ENCODE measurements around the gene AJAP1. TPM values are rescaled to one million over a fixed set of nuclear protein-coding genes. Genes with fewer than 3 reads are reported as not detected.

The AJAP1 gene
- total and polyA plus RNA-seq, 2 experiments from 2014 or later: not detected

- no peak overlapping the region for H3K27ac ChIP-seq (ENCODE audit: low read depth)
- H3K4me2 ChIP-seq: no peak overlapping the region
- H3K9me2 ChIP-seq (ENCODE audit: insufficient read depth): no peaks in the 10 kb centered on the region
- no peak for ATAC-seq
- Mint-ChIP-seq H3K9me3 (no peaks in the 10 kb centered on the region; the same call in 2 of the 3 replicates), H3K36me3 (ENCODE audit: low read depth) (no peaks in the 10 kb centered on the region), H3K27ac (no peak overlapping the region), H3K27me3 (ENCODE audit: insufficient read depth, low read depth, poor library complexity) (peaks cover 15% of the 10 kb centered on the region), H3K4me1 (no peaks in the 10 kb centered on the region; the same call in 1 of the 3 replicates), H3K4me3 (no peak overlapping the region)
- no peak for DNase-seq (ENCODE audit: low spot score)
- H3K4me3 ChIP-seq: no peak overlapping the region
- no peaks in the 10 kb centered on the region for H4K20me1 ChIP-seq (replicated peaks; ENCODE audit: insufficient read depth)
- no peak for TF ChIP-seq EZH2 (IDR thresholded peaks at IDR 0.05; ENCODE audit: low read depth, unreplicated experiment)
- no peak for TF ChIP-seq ZNF114 (CRISPR knock-in tag; IDR thresholded peaks at IDR 0.05)
- no peak for TF ChIP-seq STAT1 (IDR thresholded peaks at IDR 0.05; ENCODE audit: unreplicated experiment)
- TF ChIP-seq ETS1 (IDR thresholded peaks at IDR 0.05): no peak
- H3K36me3 ChIP-seq (ENCODE audit: insufficient read depth): no peaks in the 10 kb centered on the region
- no peaks in the 10 kb centered on the region for H3K79me2 ChIP-seq (replicated peaks; ENCODE audit: insufficient read depth)
- H3K4me1 ChIP-seq (ENCODE audit: insufficient read depth): no peaks in the 10 kb centered on the region
- H2AFZ ChIP-seq: no peak overlapping the region
- H3F3A ChIP-seq (replicated peaks; ENCODE audit: low read depth): no peaks in the 10 kb centered on the region
- no peaks in the 10 kb centered on the region for H3K27me3 ChIP-seq (ENCODE audit: insufficient read depth)
Observed at GRCh38 chr1:4648657-4649056, 5.8 kb upstream of the AJAP1 start.

DNA sequence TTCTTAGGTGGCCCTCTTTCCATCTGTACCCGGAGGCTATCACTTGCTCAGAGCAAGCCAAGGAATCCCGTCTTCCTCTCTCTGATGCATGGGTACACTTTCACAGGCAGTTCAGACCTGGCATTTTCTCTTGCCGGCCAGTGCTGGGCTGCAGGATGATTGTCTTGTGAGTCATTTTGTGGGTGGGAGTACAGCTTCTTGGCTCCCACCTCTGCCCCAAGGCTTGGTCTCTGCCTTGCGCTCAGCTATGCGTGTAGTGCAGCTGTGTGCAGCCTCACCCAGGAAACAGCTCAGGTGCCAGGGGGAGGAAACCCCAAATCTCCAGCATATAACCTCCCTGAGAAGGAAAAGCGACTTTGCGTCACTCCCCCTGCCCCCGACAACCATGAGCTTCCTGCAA lies 3.9 kb upstream of the AJAP1 start:
- peaks cover 17% of the 10 kb centered on the region for H3K27me3 Mint-ChIP-seq (ENCODE audit: insufficient read depth, low read depth, poor library complexity)
- Histone ChIP-seq H3K79me2 (replicated peaks; ENCODE audit: insufficient read depth) (no peaks in the 10 kb centered on the region), H3K9me2 (ENCODE audit: insufficient read depth) (no peaks in the 10 kb centered on the region), H4K20me1 (replicated peaks; ENCODE audit: insufficient read depth) (no peaks in the 10 kb centered on the region), H3K27me3 (ENCODE audit: insufficient read depth) (no peaks in the 10 kb centered on the region), H3K4me1 (ENCODE audit: insufficient read depth) (no peaks in the 10 kb centered on the region), H3K4me2 (no peak overlapping the region), H3K36me3 (ENCODE audit: insufficient read depth) (no peaks in the 10 kb centered on the region), H3K4me3 (no peak overlapping the region), H3K27ac (ENCODE audit: low read depth) (no peak overlapping the region), H3F3A (replicated peaks; ENCODE audit: low read depth) (no peaks in the 10 kb centered on the region), H2AFZ (no peak overlapping the region)
- no peaks in the 10 kb centered on the region; the same call in 1 of the 3 replicates for H3K4me1 Mint-ChIP-seq
- ATAC-seq (no peak), DNase-seq (ENCODE audit: low spot score) (no peak)
- no peak overlapping the region; the same call in 2 of the 3 replicates for H3K4me3 Mint-ChIP-seq
- no peak overlapping the region for H3K27ac Mint-ChIP-seq
- no peaks in the 10 kb centered on the region; the same call in 2 of the 3 replicates for H3K9me3 Mint-ChIP-seq
- no peaks in the 10 kb centered on the region for H3K36me3 Mint-ChIP-seq (ENCODE audit: low read depth)
- TF ChIP-seq NANOG (IDR thresholded peaks at IDR 0.05; ENCODE audit: borderline replicate concordance): no peak
- no peak for TF ChIP-seq ZNF462 (CRISPR knock-in tag; IDR thresholded peaks at IDR 0.05)
- TF ChIP-seq, protein P1, sequence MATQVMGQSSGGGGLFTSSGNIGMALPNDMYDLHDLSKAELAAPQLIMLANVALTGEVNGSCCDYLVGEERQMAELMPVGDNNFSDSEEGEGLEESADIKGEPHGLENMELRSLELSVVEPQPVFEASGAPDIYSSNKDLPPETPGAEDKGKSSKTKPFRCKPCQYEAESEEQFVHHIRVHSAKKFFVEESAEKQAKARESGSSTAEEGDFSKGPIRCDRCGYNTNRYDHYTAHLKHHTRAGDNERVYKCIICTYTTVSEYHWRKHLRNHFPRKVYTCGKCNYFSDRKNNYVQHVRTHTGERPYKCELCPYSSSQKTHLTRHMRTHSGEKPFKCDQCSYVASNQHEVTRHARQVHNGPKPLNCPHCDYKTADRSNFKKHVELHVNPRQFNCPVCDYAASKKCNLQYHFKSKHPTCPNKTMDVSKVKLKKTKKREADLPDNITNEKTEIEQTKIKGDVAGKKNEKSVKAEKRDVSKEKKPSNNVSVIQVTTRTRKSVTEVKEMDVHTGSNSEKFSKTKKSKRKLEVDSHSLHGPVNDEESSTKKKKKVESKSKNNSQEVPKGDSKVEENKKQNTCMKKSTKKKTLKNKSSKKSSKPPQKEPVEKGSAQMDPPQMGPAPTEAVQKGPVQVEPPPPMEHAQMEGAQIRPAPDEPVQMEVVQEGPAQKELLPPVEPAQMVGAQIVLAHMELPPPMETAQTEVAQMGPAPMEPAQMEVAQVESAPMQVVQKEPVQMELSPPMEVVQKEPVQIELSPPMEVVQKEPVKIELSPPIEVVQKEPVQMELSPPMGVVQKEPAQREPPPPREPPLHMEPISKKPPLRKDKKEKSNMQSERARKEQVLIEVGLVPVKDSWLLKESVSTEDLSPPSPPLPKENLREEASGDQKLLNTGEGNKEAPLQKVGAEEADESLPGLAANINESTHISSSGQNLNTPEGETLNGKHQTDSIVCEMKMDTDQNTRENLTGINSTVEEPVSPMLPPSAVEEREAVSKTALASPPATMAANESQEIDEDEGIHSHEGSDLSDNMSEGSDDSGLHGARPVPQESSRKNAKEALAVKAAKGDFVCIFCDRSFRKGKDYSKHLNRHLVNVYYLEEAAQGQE (IDR thresholded peaks at IDR 0.05; ENCODE audit: unreplicated experiment): no peak
- TF ChIP-seq CTCF (conservative IDR thresholded peaks at IDR 0.05; ENCODE audit: low read depth in 2 of 2): no peak
- TF ChIP-seq JUNB (IDR thresholded peaks at IDR 0.05; ENCODE audit: unreplicated experiment): no peak
- no peak for TF ChIP-seq ZNF114 (CRISPR knock-in tag; IDR thresholded peaks at IDR 0.05)
- no peak for TF ChIP-seq EZH2phosphoT487 (IDR thresholded peaks at IDR 0.05; ENCODE audit: unreplicated experiment)

Measured in GM23338 (cell line).